GM21786 (cell line): ENCODE measurements around the gene AMBN.
"Not testable (repeated sequence)": the region's sequence is repeated elsewhere in the genome, so short reads cannot be mapped to it uniquely, and the experiment has no call there.

Experiments
- ATAC-seq: cut with Tn5 transposase; IDR thresholded peaks from one replicate; pipeline ENCODE4 v1.9.1; 2021; ENCODE audit not compliant: unreplicated experiment

Gene AMBN

DNA sequence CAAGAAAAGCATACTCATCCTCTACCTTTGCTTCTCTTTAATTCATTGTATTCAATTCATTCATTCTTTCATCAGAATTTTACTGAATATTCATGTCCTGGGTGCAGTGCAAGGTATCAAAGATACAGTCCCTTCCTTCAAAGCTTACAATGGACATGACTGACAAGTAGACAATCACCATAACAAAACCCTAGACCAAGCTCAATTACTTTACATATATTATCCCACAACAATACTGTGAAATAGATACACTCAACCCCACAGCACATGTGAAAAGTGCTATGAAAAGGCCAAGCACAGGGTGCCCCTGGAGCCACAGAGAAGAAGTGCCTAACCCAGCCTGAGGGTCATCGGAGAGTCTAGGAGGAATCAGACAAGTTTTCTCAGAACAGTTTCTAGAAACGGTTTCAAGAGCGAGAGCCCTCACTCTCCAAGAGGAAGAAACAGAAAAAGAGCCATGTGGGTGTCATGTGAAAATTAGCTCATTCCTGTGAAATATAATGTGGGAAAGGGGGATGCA, 15.3 kb downstream of the AMBN start:
- no peak for ATAC-seq

DNA sequence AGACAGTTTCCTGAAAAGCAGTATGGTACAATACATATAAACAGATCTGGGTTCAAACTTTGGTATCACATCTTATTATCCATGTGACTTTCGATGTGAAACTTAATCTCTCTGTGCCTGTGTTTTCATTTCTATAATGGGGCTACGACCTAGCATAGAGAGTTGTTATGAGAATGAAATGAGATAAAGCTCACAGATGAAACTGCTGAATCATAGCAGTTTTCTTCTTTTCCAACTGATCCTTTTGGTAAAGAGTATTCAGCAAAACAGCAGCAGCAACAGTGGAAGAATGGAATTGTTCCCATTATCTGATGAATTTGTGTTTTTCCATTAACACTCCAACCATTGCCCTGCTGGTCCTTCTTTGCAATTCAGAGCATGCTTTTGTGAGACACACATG, 16.3 kb downstream of the AMBN start:
- no peak for ATAC-seq

DNA sequence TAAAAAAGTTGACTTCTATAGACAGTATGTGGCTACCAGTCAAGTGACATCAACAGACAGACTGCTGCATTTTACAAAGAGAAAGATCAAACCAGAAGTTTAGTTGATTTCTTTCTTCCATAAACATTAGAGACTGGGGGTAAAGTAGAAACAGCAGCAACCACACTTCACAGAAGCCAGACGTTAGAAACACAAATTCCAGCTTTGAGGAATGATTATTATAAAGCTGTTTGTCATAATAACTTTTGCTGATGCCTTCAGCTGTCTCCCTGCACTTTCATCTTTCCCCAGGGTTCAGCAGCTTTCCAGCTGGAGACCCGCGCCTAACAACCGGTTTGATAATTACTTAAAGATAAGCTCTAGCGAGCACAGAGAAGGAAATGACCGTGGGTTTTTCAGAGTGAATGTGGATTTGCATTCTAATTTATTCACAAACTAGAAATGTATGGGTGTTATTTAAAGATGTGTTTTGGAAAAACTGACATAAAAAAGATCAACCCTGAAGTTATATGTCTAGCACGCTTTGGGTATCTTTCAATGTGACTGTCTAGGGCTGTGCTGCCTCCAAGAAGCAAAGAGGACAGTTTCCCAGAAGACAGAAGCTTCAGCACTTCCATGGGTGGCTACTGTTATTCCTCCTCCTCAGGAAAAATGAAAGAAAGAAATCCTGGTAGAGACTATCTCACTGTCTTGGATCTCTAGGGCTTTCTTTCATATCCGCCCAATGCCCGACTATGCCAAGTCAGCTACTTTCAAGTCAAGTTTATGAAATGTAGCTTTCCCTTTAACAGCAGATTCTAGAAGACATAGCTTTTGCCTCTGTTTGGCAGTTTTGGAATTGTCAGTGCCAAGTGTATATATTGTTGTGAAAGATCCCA, 21.5 kb downstream of the AMBN start:
- peak; percentile 53 for ATAC-seq

DNA sequence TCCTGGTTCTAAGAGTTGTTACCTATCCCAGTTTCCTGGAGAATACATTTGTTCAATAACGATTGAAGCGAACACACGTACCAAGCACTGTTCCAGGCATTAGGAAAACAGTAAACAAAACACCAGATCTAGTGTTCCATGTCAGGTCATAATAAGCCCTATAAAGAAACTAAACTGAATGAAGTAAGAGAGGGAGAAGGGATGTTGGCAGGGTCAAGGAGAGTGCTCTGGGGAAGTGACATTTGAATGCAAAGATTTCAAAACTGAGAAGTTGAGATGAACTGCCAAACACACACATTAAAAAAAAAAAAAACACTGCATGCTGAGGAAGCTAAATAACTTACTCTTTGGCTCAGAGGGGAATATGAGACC, 22.1 kb downstream of the AMBN start:
- ATAC-seq: no peak

DNA sequence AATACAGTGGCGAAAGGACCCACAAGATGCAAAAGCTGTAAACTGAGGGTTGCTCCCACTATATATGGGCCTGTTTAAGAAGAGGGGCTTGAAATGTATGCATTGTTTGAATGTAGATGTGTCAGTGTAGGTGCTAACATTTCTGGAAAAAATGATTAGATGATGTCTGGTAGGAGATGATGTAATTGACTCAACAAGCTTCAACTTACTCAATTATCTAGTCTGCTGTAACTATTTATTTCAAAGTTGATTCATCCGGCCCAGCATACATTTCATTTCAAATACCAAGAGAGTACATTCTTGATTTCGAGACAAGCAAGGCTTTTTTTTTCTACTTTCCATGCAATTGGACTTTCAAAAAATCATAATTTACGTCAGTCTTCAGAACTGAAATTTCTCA, 27.2 kb downstream of the AMBN start:
- no peak for ATAC-seq

DNA sequence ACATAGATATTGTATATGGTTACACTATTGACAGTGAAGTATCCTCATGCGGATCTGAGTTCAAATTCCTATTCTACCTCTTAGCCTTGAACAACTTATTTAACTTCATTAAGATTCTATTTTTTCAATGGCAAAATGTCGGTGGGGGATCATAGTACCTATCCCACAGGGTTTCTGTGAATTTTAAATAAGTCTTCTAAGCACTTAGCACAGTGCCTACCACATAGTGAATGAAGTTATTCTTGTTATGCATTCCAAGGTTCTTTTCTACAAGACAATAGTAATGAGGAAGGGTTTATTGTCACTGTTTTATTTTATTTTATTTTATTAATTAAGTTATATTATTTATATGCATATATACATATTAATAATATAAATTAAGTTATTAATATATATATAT, 27.7 kb downstream of the AMBN start:
- no peak for ATAC-seq

DNA sequence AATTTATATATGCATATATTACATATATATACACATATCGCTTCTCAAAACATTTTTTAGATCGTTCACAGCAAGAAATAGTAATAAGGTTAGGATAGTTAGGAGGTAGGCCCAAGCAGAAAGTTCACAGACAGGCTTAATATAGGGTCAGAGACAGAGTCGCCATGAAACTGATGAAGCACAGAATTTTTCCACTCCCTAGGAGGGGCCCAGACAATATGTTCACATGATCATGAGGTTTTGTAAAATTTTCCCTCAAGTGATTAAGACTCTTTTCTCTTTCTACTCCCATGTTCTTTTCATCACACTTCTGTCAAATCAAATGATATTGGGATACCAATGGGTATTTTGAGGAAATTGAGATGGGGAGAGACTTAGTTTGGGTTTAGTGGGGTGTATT, 31.3 kb downstream of the AMBN start:
- no peak for ATAC-seq

DNA sequence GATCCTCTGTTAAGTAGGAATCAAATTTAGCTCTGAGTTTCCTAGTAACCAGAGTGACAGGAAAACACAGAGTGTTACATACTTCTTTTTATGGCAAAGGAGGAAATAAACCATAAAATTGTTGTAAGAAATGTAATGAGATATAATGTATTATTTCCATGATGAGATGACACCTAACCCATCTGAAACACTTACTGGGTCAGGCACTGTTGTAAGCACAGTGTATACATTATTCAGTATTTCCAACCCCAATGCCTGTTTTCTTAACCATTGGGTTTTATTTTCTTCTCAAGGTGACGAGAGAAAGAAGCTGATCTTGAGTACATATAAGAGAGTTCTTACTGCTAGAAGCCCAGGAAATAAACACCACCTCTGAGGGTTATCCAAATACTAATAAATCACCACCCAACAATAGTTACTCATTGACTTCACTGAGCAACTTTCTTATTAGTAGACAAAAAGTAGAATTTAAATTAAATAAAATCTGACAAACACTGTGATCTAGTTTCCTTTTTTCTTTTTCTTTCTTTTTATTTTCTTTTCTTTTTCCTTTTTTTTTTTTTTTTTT, 32.3 kb downstream of the AMBN start:
- no peak for ATAC-seq

DNA sequence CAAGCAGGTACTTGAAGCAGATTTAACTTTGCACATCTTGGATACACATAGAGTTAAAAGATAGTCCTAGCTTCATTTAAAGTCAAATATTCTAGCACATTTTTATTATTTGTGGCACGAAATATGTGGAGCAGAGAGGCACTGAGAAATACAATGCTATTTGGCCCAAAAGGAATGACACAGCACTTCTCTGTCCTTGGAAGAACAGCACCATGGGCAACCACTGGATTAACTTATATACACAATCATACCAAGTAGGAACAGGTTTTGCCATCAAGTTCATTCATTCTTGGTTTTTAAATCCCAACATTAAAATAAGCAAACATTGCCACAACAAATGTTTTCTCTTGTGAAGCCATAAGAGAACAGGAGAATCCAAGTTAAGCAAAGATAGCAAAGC, 35.6 kb downstream of the AMBN start:
- no peak for ATAC-seq

DNA sequence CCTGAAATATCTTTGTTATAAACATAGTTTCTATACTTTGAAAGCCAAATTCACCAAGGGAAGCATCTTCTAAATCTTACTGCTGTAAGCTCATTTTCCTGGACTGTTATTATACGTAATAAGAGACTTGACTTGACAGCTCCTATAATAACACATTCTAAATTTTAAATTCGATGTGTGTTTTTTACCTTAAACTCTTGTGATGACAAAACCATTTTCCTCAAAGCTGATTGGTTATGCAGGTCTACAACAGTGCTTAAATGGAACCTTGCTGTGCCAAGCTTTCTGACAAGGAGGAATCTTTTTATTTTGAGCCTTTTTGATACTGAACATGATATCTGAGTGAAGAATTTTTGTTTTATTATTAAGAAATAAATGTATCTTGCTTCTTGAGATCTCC, 36.4 kb downstream of the AMBN start, which contains the start of gene ENAM:
TSS of gene ENAM (plus strand) at position 301 of the 400 bp plus-strand sequence. CDS start 757 bp downstream, outside the sequence.
- ATAC-seq: no peak

DNA sequence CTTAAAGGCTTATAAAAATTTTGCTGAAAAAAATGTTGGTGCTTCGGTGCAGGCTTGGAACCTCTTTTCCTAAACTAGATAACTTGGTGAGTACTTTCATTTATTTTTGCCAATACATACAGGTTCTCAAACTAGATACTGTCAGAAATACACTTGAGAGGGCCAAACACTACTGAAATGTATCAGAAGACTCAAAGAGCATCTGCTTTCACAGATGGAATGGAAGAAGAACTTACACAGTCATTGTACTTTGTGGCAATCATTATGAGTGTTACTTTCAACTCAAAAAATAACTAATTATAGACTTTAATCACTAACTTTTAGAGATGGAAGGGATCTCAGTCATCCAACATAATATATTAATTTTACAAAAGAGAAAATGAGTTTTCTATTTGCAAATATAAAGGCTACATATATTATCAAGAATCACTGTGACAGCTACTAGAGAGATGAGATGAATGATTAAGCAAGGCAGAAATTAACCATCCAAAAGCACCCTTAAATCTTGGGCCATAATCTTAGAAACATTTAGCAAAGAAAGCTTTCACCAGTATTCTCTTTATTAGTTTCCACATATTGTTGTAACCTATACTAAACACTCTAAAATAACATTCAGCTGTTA, 37.5 kb downstream of the AMBN start:
- ATAC-seq: no peak

DNA sequence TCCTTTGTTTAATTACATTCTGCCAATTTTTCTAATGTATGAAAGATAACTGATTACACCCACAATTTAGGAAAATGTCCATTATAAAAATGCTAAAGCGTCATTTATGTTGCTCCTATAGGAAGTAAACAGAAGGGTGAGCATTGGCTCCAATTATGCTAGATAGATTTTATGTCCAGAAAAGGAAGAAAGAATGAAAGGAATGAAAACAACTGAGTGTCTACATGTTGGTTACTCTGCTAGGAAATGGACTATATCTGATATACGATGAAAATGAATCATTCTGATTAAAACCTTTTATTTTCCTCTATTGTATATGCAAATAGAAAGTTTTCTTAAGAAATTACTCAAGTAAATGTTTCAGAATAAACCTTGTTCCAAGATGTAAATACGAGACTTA, 38.1 kb downstream of the AMBN start:
- ATAC-seq: no peak

DNA sequence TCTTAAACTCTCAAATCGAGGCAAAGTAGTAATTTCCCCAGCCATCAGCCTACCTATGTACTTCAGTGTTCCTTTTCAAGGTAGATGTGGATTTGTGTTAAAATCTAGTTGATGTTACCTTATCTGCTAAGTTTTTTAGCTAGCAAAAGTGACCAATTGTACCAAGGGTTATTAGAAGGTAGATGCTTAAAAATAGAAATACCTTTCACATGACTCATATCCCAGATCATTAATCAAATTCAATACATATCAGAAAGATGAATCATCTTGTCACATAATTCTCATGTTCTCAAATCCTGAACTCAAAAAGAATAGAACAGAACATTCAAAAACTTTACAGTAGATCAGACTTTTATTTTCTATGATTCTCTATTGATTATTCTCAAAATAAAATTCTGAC, 40.0 kb downstream of the AMBN start:
- ATAC-seq: no peak

DNA sequence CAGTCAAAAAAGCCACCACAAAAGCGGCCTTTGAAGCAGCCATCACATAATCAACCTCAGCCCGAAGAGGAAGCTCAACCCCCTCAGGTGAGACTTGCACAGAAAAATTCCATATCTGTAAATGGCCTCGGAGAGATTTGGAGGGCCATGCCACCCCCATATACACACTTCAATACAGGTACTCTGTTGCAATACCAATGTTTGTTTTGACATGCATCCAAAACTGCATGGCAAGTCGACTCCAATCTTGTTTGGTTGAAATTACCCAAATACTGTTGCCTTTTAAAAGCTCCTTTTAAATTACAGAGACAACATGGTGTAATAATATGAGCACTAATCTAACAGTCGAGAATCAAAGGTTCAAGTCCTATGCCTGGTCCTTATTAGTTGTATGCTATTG, 42.4 kb downstream of the AMBN start:
- no peak for ATAC-seq

DNA sequence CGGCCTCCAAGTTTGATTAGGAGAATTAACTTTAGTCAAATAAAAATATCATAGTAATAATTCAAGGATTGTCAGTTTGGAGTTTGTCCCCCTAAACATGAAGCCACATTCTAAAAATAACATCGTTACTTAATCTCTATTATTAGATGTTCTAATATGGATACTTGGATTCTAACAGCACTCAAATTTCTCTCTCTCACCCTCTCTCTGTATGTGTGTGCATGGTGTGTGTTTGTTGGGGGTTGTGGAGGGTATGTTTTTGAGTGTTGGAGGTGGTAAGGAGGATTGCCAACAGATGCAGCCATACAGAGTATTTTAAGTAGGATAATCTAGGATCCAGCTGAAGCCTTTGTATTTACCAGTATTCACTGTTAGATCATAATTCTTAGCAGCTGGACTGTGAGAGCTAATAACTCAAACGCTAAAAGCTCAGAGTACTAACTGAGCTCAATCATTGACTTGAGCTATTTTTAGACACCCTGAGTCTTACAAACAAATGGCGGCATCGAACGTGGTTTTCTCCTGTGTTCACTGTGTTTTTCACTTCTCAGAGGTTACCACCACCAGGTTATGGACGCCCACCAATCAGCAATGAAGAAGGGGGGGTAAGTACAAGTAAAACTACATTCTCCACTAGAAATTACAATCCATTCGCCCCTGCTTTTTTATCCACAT, 45.3 kb downstream of the AMBN start:
- no peak for ATAC-seq

DNA sequence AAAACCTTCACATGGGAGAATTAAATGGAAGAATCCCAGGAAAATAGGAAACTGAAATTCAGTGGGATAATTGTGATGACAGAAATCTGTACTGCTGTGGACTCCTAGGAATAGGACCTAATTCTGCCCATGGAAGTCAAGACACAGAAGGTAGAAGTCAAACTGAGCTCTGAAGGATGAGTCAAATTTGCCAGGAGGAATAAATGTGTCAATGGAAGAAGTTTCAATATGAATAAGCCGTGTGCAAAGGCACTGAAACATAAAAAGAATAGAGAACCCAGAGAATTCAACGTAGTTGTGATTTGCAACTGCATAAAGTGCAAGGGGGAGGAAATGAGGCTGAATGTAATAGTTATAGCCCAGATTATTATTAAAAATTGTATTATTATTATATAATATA, 48.1 kb downstream of the AMBN start:
- ATAC-seq: no peak

DNA sequence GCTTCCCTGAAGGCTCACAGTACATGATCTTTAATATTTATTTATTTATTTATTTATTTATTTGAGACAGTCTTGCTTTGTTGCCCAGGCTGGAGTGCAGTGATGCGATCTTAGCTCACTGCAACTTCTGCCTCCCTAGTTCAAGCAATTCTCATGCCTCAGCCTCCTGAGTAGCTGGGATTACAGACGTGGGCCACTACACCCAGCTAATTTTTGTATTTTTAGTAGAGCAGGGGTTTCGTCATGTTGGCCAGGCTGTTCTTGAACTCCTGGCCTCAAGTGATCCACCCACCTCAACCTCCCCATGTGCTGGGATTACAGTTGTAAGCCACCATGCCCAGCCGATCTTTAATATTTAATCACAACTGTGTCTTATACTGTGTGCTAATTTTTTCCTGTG, 58.7 kb downstream of the AMBN start:
- not testable (repeated sequence) for ATAC-seq

DNA sequence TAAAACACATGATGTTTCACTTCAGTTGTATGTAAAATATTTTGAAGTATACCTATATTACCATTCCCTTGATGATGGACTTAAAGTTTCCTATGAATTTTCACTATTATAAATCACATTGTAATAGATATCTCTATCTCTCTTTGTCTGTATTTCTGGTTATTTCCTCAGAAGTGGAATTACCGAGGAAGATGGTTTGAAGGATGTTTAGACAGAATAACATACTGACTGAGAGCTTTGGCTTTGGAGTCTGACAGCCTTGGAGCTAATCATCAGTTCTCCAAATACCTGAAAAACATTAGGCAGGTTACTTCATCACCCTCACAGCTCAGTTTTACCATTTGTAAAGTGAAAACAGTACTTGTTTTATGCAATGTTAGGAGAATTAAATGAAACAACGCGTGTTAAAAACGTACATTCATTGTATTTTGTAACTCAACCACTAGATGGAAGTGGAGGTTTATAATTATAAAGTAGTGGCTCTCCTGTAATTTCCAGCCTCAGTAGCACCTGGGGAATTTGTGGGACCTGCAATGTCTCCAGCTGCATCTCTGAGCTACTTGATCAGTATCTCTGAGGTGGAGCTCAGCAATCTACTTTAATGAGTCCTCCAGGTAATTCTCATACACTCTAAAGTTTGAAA, 59.9 kb downstream of the AMBN start:
- peak; percentile 51 for ATAC-seq

DNA sequence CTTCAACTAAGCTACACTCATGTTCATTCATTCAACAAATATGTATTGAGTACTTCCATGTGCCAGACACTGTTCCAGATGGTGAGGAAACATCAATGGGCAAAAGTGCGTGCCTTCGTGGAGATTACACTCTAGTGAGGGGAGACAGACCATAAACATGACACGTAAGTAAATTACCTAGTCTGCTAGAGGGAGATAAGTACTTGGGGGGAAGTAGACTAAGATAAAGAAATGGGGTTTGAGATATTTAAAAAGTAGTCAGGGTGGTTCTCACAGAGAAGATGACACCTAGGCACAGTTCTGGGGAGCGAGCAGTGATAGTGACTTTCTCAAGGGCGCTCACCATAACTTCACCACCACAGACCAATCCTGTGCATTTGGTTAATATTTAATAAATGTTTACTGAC, 62.6 kb downstream of the AMBN start:
- ATAC-seq: no peak
